Peyer's patch (tissue), 4 donors: Measurements from ENCODE around the gene MYO1F.
"Not testable (repeated sequence)": the region's sequence is repeated elsewhere in the genome, so short reads cannot be mapped to it uniquely, and the experiment has no call there.

Experiments used
- POLR2A ChIP-seq, 2 donors: fragments of 450-650 bp; IDR thresholded peaks; one replicate each; pipeline ENCODE4 v1.5.1; 2017; ENCODE audit warnings: antibody characterized with exemption in 2 of 2, mild to moderate bottlenecking in 2 of 2, moderate library complexity in 2 of 2
- TF ChIP-seq, protein P1 (sequence below), 6 experiments: fragments of 450-650 bp in 4 of 6; fragments of 200-600 bp in 2 of 6; sonication (generic) in 1 of 6; IDR thresholded peaks; one replicate each; pipeline ENCODE4 v1.5.1; 2017 to 2019; ENCODE audit warnings: antibody characterized with exemption in 6 of 6, mild to moderate bottlenecking in 3 of 6, moderate library complexity in 1 of 6

DNA sequence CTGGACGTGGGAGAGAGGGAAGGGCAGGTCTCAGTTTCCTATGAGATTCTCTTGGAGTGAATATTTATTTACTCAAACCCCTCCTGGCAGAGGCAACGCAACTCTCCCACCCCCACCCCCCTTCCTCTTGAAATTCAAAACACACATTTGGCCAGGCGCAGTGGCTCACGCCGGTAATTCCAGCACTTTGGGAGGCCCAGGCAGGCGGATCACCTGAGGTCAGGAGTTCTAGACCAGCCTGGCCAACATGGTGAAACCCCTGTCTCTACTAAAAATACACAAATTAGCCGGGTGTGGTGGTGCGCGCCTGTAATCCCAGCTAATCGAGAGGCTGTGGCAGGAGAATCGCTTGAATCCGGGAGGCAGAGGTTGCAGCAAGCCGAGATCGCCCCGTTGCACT is 40.1 kb upstream of the MYO1F start:
- not testable (repeated sequence) for TF ChIP-seq POLR2A (IDR thresholded peaks at IDR 0.05)
- TF ChIP-seq, protein P1, sequence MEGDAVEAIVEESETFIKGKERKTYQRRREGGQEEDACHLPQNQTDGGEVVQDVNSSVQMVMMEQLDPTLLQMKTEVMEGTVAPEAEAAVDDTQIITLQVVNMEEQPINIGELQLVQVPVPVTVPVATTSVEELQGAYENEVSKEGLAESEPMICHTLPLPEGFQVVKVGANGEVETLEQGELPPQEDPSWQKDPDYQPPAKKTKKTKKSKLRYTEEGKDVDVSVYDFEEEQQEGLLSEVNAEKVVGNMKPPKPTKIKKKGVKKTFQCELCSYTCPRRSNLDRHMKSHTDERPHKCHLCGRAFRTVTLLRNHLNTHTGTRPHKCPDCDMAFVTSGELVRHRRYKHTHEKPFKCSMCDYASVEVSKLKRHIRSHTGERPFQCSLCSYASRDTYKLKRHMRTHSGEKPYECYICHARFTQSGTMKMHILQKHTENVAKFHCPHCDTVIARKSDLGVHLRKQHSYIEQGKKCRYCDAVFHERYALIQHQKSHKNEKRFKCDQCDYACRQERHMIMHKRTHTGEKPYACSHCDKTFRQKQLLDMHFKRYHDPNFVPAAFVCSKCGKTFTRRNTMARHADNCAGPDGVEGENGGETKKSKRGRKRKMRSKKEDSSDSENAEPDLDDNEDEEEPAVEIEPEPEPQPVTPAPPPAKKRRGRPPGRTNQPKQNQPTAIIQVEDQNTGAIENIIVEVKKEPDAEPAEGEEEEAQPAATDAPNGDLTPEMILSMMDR (IDR thresholded peaks at IDR 0.05): not testable (repeated sequence)
